HepG2 (cell line): Measurements from ENCODE around the gene BAIAP2L1.

Experiments
- CEBPB ChIP-seq: IDR thresholded peaks from 2 replicates; pipeline ENCODE4 v1.6.1; 2011; ENCODE audit warnings: low read depth, low read length, improper control_type of control experiment, borderline replicate concordance
- FOXA1 ChIP-seq, 2 experiments: fragments of 450-650 bp in 1 of 2; sonication (generic) in 1 of 2; formaldehyde crosslinking in 1 of 2; IDR thresholded peaks; 2 replicates each; pipeline versions ENCODE4 v1.4.0 to v1.6.1; 2016 to 2020; ENCODE audit warnings: missing genetic modification reagents in 1 of 2
- FOXK2 ChIP-seq: fragments of 450-650 bp; IDR thresholded peaks from 2 replicates; pipeline ENCODE4 v1.6.1; 2016
- NR2C2 ChIP-seq: sonication (generic); formaldehyde crosslinking; IDR thresholded peaks from 2 replicates; pipeline ENCODE4 v1.4.0; 2020; ENCODE audit warnings: missing genetic modification reagents, mild to moderate bottlenecking, moderate library complexity, borderline replicate concordance
- PITX1 ChIP-seq: sonication (generic); formaldehyde crosslinking; IDR thresholded peaks from 2 replicates; pipeline ENCODE4 v1.5.1; 2020; ENCODE audit warnings: mild to moderate bottlenecking, missing genetic modification reagents
- POLR2A ChIP-seq, 2 experiments: IDR thresholded peaks; 2 replicates each; pipeline ENCODE4 v1.6.1; 2011; ENCODE audit warnings: low read depth in 2 of 2, low read length in 2 of 2, mild to moderate bottlenecking in 1 of 2, moderate library complexity in 1 of 2; ENCODE audit not compliant: insufficient read depth in 1 of 2
- SKI ChIP-seq: fragments of 450-650 bp; IDR thresholded peaks from one replicate; pipeline ENCODE4 v1.6.1; 2018; ENCODE audit warnings: mild to moderate bottlenecking; ENCODE audit not compliant: partially characterized antibody
- U2AF1 ChIP-seq: fragments of 200-400 bp; formaldehyde crosslinking; optimal IDR thresholded peaks from 2 replicates; pipeline ENCODE3; 2017; ENCODE audit warnings: mild to moderate bottlenecking, low read depth, low read length
- U2AF2 ChIP-seq: fragments of 200-400 bp; formaldehyde crosslinking; IDR thresholded peaks from 2 replicates; pipeline ENCODE4 v1.6.1; 2017; ENCODE audit warnings: low read depth, mild to moderate bottlenecking, low read length
- ZC3H13 ChIP-seq: sonication (generic); formaldehyde crosslinking; IDR thresholded peaks from 2 replicates; pipeline ENCODE4 v1.8.1; 2023; ENCODE audit warnings: mild to moderate bottlenecking, missing genetic modification reagents, moderate library complexity
- ZNF235 ChIP-seq: sonication (generic); formaldehyde crosslinking; IDR thresholded peaks from 2 replicates; pipeline ENCODE4 v1.8.1; 2023; ENCODE audit warnings: mild to moderate bottlenecking, missing genetic modification reagents, borderline replicate concordance
- TF ChIP-seq, protein P1 (sequence below): sonication (generic); formaldehyde crosslinking; IDR thresholded peaks from 2 replicates; pipeline ENCODE4 v1.5.0; 2020; ENCODE audit warnings: mild to moderate bottlenecking, missing genetic modification reagents, moderate library complexity
- TF ChIP-seq, protein P2 (sequence below): IDR thresholded peaks from 2 replicates; pipeline ENCODE4 v1.6.1; 2012; ENCODE audit warnings: inconsistent platforms
- TF ChIP-seq, protein P3 (sequence below): sonication (generic); formaldehyde crosslinking; IDR thresholded peaks from 2 replicates; pipeline ENCODE4 v1.4.0; 2020; ENCODE audit warnings: missing genetic modification reagents

DNA sequence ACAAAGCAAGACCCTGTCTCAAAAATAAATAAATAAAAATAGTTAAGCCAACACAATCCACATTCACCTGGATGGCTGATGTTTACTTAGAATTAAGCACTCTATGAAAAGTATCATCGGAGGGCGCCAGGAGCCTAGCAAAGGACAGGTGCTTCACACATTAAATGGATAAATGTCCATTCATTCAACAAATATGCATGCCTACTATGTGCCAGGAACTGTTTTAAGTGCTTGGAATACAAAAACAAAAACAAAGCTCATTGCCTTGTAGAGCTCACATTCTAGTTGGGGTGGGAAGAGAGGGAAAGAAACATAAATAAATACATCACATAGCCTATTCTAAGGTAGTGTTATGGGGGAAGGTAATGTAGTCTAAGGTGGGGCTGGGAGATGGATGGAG, 4.1 kb downstream of the BAIAP2L1 start:
- TF ChIP-seq FOXK2 (no peak), CEBPB (no peak), U2AF2 (no peak), POLR2A (IDR thresholded peaks at IDR 0.05; ENCODE audit: insufficient read depth in 1 of 2, low read depth in 2 of 2, low read length in 2 of 2) (no peak), ZNF235 (CRISPR knock-in tag) (no peak), SKI (no peak), ZC3H13 (no peak), PITX1 (CRISPR knock-in tag) (no peak), FOXA1 (IDR thresholded peaks at IDR 0.05) (no peak), FOXA1 (CRISPR knock-in tag; IDR thresholded peaks at IDR 0.05) (no peak), U2AF1 (no peak), NR2C2 (no peak)
- TF ChIP-seq, protein P1, sequence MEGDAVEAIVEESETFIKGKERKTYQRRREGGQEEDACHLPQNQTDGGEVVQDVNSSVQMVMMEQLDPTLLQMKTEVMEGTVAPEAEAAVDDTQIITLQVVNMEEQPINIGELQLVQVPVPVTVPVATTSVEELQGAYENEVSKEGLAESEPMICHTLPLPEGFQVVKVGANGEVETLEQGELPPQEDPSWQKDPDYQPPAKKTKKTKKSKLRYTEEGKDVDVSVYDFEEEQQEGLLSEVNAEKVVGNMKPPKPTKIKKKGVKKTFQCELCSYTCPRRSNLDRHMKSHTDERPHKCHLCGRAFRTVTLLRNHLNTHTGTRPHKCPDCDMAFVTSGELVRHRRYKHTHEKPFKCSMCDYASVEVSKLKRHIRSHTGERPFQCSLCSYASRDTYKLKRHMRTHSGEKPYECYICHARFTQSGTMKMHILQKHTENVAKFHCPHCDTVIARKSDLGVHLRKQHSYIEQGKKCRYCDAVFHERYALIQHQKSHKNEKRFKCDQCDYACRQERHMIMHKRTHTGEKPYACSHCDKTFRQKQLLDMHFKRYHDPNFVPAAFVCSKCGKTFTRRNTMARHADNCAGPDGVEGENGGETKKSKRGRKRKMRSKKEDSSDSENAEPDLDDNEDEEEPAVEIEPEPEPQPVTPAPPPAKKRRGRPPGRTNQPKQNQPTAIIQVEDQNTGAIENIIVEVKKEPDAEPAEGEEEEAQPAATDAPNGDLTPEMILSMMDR (CRISPR knock-in tag) = no peak
- TF ChIP-seq, protein P2, sequence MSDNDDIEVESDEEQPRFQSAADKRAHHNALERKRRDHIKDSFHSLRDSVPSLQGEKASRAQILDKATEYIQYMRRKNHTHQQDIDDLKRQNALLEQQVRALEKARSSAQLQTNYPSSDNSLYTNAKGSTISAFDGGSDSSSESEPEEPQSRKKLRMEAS = no peak
- TF ChIP-seq, protein P3, sequence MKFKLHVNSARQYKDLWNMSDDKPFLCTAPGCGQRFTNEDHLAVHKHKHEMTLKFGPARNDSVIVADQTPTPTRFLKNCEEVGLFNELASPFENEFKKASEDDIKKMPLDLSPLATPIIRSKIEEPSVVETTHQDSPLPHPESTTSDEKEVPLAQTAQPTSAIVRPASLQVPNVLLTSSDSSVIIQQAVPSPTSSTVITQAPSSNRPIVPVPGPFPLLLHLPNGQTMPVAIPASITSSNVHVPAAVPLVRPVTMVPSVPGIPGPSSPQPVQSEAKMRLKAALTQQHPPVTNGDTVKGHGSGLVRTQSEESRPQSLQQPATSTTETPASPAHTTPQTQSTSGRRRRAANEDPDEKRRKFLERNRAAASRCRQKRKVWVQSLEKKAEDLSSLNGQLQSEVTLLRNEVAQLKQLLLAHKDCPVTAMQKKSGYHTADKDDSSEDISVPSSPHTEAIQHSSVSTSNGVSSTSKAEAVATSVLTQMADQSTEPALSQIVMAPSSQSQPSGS = no peak
